HCT116 (cell line): ENCODE measurements around the gene MYO10. TPM values are rescaled to one million over a fixed set of nuclear protein-coding genes. Genes with fewer than 3 reads are reported as not detected.

Experiments used
- ATAC-seq: fragments of 200-7000 bp; cut with Tn5 transposase; 2 replicates; pipeline ENCODE4 v1.9.1; 2020; ENCODE audit warnings: mild to moderate bottlenecking, moderate library complexity
- BruUV-seq: library from RNA; stranded (reverse); fragments of 400-500 nt; replicated peaks from 2 replicates; lab custom pipeline; 2021; lab: Mats Ljungman, UMichigan
- CTCF ChIA-PET: fragments of 300-600 bp; sonication (Branson Sonifier 250); formaldehyde crosslinking; loops from one replicate; lab custom pipeline; 2021; ENCODE audit warnings: antibody characterized with exemption; lab: Charles Lee
- POLR2A ChIA-PET: fragments of 300-600, 350-600 bp; sonication (Branson Sonifier 250); formaldehyde crosslinking; loops from one replicate; lab custom pipeline; 2021; ENCODE audit warnings: antibody characterized with exemption; lab: Charles Lee
- RAD21 ChIA-PET, 2 experiments: fragments of 300-600 bp; sonication (Branson Sonifier 250); formaldehyde crosslinking; loops; one replicate each; lab custom pipeline; 2023; ENCODE audit warnings: low total read pairs in 2 of 2; ENCODE audit not compliant: uncharacterized antibody in 2 of 2, unreplicated experiment in 2 of 2, low non-redundant PET in 1 of 2; lab: Charles Lee
- DNase-seq: peaks from one replicate; pipeline ENCODE4 v3.0.0-alpha.2; 2010; ENCODE audit warnings: low read depth, low spot score
- H2AFZ ChIP-seq: fragments of 200-600 bp; shearing (Covaris generic), sonication (generic); 2 replicates; pipeline ENCODE4 v1.6.1; 2017; ENCODE audit warnings: low read depth, mixed run types, mixed read lengths, antibody characterized with exemption, low read length; ENCODE audit not compliant: poor library complexity, severe bottlenecking
- H3K27ac ChIP-seq: 2 replicates; pipeline ENCODE4 v1.5.1; 2012; ENCODE audit warnings: low read depth, low read length
- H3K27me3 ChIP-seq: fragments of 200-600 bp; sonication (generic); 2 replicates; pipeline ENCODE4 v1.6.1; 2016; ENCODE audit warnings: mixed run types, low read length, mixed read lengths; ENCODE audit not compliant: insufficient read depth
- H3K36me3 ChIP-seq, 2 experiments: fragments of 200-500 bp in 1 of 2; fragments of 200-600 bp in 1 of 2; sonication (Bioruptor generic) in 1 of 2; sonication (generic) in 1 of 2; 2 replicates each; pipeline versions ENCODE4 v1.5.1 to v1.6.1; 2014 to 2016; ENCODE audit warnings: low read length in 2 of 2, inconsistent platforms in 1 of 2, mixed read lengths in 1 of 2, mixed run types in 1 of 2; ENCODE audit not compliant: insufficient read depth in 2 of 2, control insufficient read depth in 1 of 2
- H3K4me1 ChIP-seq, 2 experiments: fragments of 200-600 bp in 1 of 2; sonication (generic) in 1 of 2; 2 replicates each; pipeline versions ENCODE4 v1.5.1 to v1.6.1; 2012 to 2017; ENCODE audit warnings: low read length in 2 of 2, inconsistent platforms in 1 of 2, mild to moderate bottlenecking in 1 of 2, mixed read lengths in 1 of 2, mixed run types in 1 of 2, moderate library complexity in 1 of 2; ENCODE audit not compliant: insufficient read depth in 2 of 2, control insufficient read depth in 1 of 2
- H3K4me2 ChIP-seq: fragments of 200-600 bp; sonication (generic); 2 replicates; pipeline ENCODE4 v1.6.1; 2017; ENCODE audit warnings: mixed run types, low read length, mixed read lengths
- H3K4me3 ChIP-seq, 2 experiments: fragments of 200-600 bp in 1 of 2; sonication (generic) in 1 of 2; replicated peaks in 1 of 2; 2 replicates each; pipeline ENCODE4 v1.5.1; 2011 to 2016; ENCODE audit warnings: low read length in 2 of 2, control low read depth in 1 of 2, low read depth in 1 of 2, mild to moderate bottlenecking in 1 of 2, mixed read lengths in 1 of 2, mixed run types in 1 of 2
- H3K79me2 ChIP-seq: fragments of 200-600 bp; sonication (generic); 2 replicates; pipeline ENCODE4 v1.6.1; 2017; ENCODE audit warnings: mild to moderate bottlenecking, mixed run types, low read length, moderate library complexity, mixed read lengths; ENCODE audit not compliant: insufficient read depth
- H3K9ac ChIP-seq: fragments of 200-600 bp; sonication (generic); 2 replicates; pipeline ENCODE4 v1.6.1; 2016; ENCODE audit warnings: low read length, mixed read lengths
- H3K9me2 ChIP-seq: fragments of 200-600 bp; sonication (generic), shearing (Covaris generic); 2 replicates; pipeline ENCODE4 v1.6.1; 2017; ENCODE audit warnings: mixed run types, mild to moderate bottlenecking, moderate library complexity; ENCODE audit not compliant: insufficient read depth
- H3K9me3 ChIP-seq, 2 experiments: fragments of 200-500 bp in 1 of 2; fragments of 200-600 bp in 1 of 2; sonication (Bioruptor generic) in 1 of 2; sonication (generic) in 1 of 2; 2 replicates each; pipeline ENCODE4 v1.6.1; 2014 to 2017; ENCODE audit warnings: low read length in 2 of 2, mixed read lengths in 2 of 2, inconsistent platforms in 1 of 2, low read depth in 1 of 2, mild to moderate bottlenecking in 1 of 2, mixed run types in 1 of 2, moderate library complexity in 1 of 2; ENCODE audit not compliant: control insufficient read depth in 1 of 2, insufficient read depth in 1 of 2
- H4K20me1 ChIP-seq: fragments of 200-600 bp; sonication (generic), shearing (Covaris generic); 2 replicates; pipeline ENCODE4 v1.6.1; 2017; ENCODE audit warnings: mixed run types, mild to moderate bottlenecking, moderate library complexity; ENCODE audit not compliant: insufficient read depth
- CEBPB ChIP-seq: IDR thresholded peaks from 2 replicates; pipeline ENCODE4 v1.6.1; 2012; ENCODE audit warnings: low read depth
- EGR1 ChIP-seq: IDR thresholded peaks from 2 replicates; pipeline ENCODE4 v1.6.1; 2012; ENCODE audit warnings: low read depth
- EZH2 ChIP-seq: fragments of 200-600 bp; sonication (generic); IDR thresholded peaks from 2 replicates; pipeline ENCODE4 v1.6.1; 2017; ENCODE audit warnings: antibody characterized with exemption, mixed run types
- MAX ChIP-seq: IDR thresholded peaks from 2 replicates; pipeline ENCODE4 v1.6.1; 2012
- POLR2AphosphoS5 ChIP-seq: IDR thresholded peaks from 2 replicates; pipeline ENCODE4 v1.6.1; 2011; ENCODE audit warnings: mild to moderate bottlenecking, low read depth, low read length, moderate library complexity
- REST ChIP-seq: IDR thresholded peaks from 2 replicates; pipeline ENCODE4 v1.6.1; 2012; ENCODE audit warnings: low read depth
- SP1 ChIP-seq: IDR thresholded peaks from 2 replicates; pipeline ENCODE4 v1.6.1; 2012; ENCODE audit warnings: low read depth
- SRF ChIP-seq: IDR thresholded peaks from 2 replicates; pipeline ENCODE4 v1.6.1; 2012; ENCODE audit warnings: low read depth
- TCF7L2 ChIP-seq: IDR thresholded peaks from 2 replicates; pipeline ENCODE4 v1.7.0; 2011; ENCODE audit warnings: borderline replicate concordance, inconsistent platforms; ENCODE audit not compliant: insufficient read depth, insufficient read length; ENCODE audit errors: extremely low read depth
- YY1 ChIP-seq: IDR thresholded peaks from 2 replicates; pipeline ENCODE4 v1.6.1; 2011; ENCODE audit warnings: low read length, low read depth, moderate library complexity, mild to moderate bottlenecking; ENCODE audit not compliant: insufficient replicate concordance; ENCODE audit errors: extremely low read depth
- ZBTB33 ChIP-seq: IDR thresholded peaks from 2 replicates; pipeline ENCODE4 v1.6.1; 2011; ENCODE audit warnings: mild to moderate bottlenecking, low read length, moderate library complexity; ENCODE audit not compliant: insufficient replicate concordance; ENCODE audit errors: extremely low read depth
- intact Hi-C: fragments of 100-400 bp; cut with micrococcal nuclease; formaldehyde crosslinking; loops from 2 replicates; pipeline ENCODE4 v1.10.0; 2022
- total RNA-seq: library from RNA; stranded (reverse); gene quantifications from one replicate; pipeline ENCODE4 v1.2.1, GENCODE V29; 2021; ENCODE audit not compliant: unreplicated experiment

MYO10 gene
- total RNA-seq, 1 experiment from 2014 or later = 34.9 TPM

DNA sequence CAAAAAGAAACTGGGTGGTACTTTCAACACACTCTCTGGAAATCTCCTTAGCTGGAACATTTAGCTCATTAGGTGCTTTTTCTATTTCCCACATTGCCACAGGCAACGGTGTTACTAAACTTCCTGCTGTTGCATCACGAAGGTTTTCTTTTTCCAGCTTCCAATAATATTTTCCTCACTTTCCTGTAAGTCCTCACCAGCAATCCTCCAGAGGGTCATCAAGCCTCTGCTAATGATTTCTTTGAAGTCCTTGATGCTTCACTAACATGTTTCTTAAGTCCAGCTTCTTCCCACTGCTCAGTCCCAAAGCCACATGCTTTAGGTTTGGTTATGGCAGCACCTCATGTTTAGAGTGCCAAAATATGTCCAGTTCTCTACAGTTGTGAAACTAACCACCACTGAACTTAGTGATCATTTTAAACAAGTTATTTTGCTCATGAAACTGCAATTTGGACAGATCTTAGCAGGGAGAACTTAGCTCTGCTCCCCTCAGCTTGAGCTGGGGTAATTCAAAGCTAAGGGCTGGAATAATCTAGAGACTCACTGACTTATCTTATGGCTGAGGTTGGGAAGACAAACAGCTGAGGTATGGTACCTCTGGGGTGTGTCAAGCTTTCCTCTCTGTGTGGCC, 279.4 kb downstream of the MYO10 start:
- POLR2A ChIA-PET = no interaction called here
- intact Hi-C loops = no loop called here

GRCh38 chr5:16654647-16655334, 281.3 kb downstream of the MYO10 start:
- intact Hi-C loops = no loop called here
- RAD21 ChIA-PET = no interaction called here
- CTCF ChIA-PET = no interaction called here
- H3K27me3 ChIP-seq = no peaks in the 10 kb centered on the region
- BruUV-seq = no TSS peak
- no peaks in the 10 kb centered on the region for H4K20me1 ChIP-seq
- no peak overlapping the region for H3K27ac ChIP-seq
- POLR2A ChIA-PET = no interaction called here
- H3K79me2 ChIP-seq = no peaks in the 10 kb centered on the region
- H3K9ac ChIP-seq = no peak overlapping the region
- H3K9me3 ChIP-seq = peaks cover 0 to 4% of the 10 kb centered on the region in 2 experiments; a peak in 1 of 4 replicates
- no peaks in the 10 kb centered on the region for H3K9me2 ChIP-seq
- H3K36me3 ChIP-seq = no peaks in the 10 kb centered on the region
- no peak overlapping the region for H3K4me3 ChIP-seq
- no peak overlapping the region for H3K4me2 ChIP-seq
- peaks cover 0 to 3% of the 10 kb centered on the region in 2 experiments; a peak in 1 of 4 replicates for H3K4me1 ChIP-seq
- H2AFZ ChIP-seq = no peak overlapping the region
- no peak for ATAC-seq
- no peak for DNase-seq
- TF ChIP-seq CEBPB (no peak), EGR1 (no peak), EZH2 (no peak), MAX (no peak), SP1 (no peak), REST (no peak), YY1 (no peak), SRF (no peak), POLR2AphosphoS5 (no peak), ZBTB33 (no peak)

More for the DNA sequence above, 279.4 kb downstream of the MYO10 start:
- H3K27me3 ChIP-seq = no peaks in the 10 kb centered on the region
- TF ChIP-seq MAX (no peak), TCF7L2 (no peak)
- TF ChIP-seq, all 23 proteins: peak for 0
- Histone ChIP-seq H3K79me2 (no peaks in the 10 kb centered on the region), H3K4me1 (peaks cover 0 to 3% of the 10 kb centered on the region in 2 experiments; a peak in 1 of 4 replicates), H3K4me3 (no peak overlapping the region), H3K36me3 (no peaks in the 10 kb centered on the region), H3K27ac (no peak overlapping the region), H3K9ac (no peak overlapping the region), H3K4me2 (no peak overlapping the region), H3K9me3 (peaks cover 0 to 4% of the 10 kb centered on the region in 2 experiments; a peak in 1 of 4 replicates), H3K9me2 (no peaks in the 10 kb centered on the region), H4K20me1 (no peaks in the 10 kb centered on the region), H2AFZ (no peak overlapping the region)
- RAD21 ChIA-PET = no interaction called here
- no peak for ATAC-seq
- DNase-seq = no peak
- CTCF ChIA-PET = interaction anchor here (2.8 kb wide), 1 partner anchor 533 kb away, joined by 6 read pairs; no protein-coding TSS in a partner anchor
- BruUV-seq = no TSS peak
